HG03064 (cell line): ENCODE data around the gene ANGEL2.
"Not testable (repeated sequence)": the region's sequence is repeated elsewhere in the genome, so short reads cannot be mapped to it uniquely, and the experiment has no call there.

Experiments
- ATAC-seq: cut with Tn5 transposase; IDR thresholded peaks from one replicate; pipeline ENCODE4 v1.9.1; 2021; ENCODE audit warnings: low read depth; ENCODE audit not compliant: unreplicated experiment

The ANGEL2 gene

GRCh38 chr1:212976586-212976985 lies 39.1 kb downstream of the ANGEL2 start:
- ATAC-seq, result no peak

GRCh38 chr1:212975111-212975918 lies 40.4 kb downstream of the ANGEL2 start:
- ATAC-seq, result no peak

- no peak for ATAC-seq
These were observed 41.0 kb downstream of the ANGEL2 start for GRCh38 chr1:212974711-212975110.

DNA sequence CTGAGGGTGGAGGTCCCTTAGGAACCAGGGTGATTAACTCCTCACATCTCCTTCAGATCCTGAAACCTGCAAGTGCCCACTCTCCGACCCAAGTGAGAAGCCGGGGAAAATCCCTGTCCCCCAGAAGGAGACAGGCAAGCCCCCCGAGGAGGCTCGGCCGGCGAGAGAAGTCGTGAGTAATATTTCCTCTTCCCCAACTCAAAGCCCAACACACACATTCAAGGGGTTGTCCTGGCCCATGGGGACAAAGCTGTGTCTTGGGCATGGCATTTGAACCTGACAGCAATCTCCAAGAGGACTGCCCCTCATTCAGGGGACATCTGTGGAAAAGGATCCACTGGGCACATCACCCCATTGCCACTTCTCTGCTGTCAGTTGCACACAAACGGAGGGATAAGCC lies 41.8 kb downstream of the ANGEL2 start:
- no peak for ATAC-seq

DNA sequence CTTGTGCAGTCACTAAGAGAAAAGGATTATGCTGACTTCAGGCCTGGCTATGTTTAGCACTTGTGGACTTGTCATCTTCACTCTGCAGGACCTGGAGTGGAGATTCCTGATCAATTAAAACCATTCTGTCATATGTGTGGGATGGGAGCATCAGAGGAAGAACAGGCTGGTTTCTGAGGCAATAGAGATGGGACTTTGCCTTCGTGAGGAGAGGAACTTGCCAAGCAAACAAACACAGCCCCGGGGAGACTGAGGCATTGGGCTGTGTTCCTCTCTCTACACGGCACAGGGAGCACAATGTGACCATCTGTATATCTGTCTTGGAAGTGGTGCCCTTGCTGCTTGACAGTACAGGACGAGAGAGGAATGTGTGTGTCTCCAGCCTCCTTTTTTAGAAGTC lies 42.2 kb downstream of the ANGEL2 start:
- ATAC-seq, result no peak

DNA sequence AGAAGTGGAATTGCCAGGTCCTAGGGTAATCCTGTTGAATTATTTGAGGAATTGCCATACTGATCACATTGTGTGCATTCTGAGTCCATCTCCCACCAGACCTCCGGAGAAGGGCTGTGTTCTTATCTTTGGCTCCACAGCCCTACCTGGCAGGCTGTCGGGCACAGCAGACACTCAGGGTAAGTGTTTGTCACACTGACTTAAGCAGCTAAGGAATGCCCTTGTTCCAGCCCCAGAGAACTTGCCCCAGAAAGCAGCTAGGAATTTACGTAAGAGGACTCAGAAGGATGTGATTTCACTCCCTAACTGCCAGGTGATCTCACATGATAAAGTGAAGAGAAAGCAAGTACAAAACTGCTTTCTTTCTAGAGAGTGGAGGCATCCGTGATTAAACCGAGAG lies 44.4 kb downstream of the ANGEL2 start:
- no peak for ATAC-seq

GRCh38 chr1:212970085-212970484 lies 45.6 kb downstream of the ANGEL2 start:
- ATAC-seq, result no peak

DNA sequence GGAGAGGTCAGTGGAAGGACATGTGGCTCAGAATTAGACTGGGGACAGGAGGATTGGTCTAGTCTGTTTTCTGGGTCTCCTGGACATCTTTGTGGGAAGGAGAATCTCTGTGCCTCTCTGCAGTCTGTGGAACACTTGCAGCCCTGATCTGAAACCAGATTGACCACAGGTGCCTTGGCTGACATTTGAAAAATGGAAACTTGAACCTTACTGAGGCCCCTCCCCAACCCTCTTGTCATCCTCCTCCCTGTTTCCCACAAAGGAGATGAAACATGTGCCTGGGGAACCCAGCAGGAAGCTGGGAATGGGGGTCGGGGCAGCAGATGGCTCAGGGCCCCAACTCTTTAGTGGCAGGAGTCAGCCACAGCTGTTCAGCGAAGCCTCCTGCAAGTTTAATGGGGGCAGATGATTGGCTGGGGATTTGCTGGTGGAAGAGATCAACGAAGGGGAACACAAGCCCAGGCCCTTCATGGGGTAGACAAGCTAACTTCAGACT lies 47.3 kb downstream of the ANGEL2 start:
- ATAC-seq, result no peak

- ATAC-seq, result no peak
These were observed 47.9 kb downstream of the ANGEL2 start for GRCh38 chr1:212967801-212968200.

DNA sequence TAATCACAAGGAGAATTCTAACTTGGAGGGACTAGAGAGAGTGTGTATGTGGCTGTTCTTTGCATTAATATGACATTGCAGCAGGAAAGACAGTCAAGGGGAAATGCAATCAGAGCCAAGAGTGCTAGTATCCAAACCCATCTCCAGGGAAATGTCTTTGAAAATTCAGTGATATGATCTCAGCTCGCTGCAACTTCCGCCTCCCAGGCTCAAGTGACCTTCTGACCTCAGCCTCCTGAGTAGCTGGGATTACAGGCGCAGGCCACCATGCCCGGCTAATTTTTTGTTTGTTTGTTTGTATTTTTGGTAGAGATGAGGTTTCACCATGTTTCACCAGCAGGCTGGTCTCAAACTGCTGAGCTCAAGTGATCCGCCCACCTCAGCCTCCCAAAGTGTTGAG lies 49.1 kb downstream of the ANGEL2 start:
- no peak for ATAC-seq

DNA sequence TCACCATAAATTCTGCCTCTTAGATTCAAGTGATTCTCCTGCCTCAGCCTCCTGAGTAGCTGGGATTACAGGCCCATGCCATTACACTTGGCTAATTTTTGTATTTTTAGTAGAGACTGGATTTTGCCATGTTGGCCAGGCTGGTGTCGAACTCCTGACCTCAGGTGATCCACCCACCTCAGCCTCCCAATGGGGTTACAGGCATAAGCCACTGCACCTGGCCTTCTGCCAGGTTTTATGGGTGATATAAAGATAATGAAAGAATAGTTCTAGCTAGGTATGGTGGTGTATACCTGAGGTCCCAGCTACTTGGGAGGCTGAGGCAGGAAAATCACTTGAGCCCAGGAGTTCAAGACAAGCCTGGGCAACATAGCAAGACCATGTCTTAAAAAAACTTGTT lies 50.7 kb downstream of the ANGEL2 start:
- ATAC-seq, result not testable (repeated sequence)

GRCh38 chr1:212964102-212964501 lies 51.6 kb downstream of the ANGEL2 start:
- no peak for ATAC-seq

DNA sequence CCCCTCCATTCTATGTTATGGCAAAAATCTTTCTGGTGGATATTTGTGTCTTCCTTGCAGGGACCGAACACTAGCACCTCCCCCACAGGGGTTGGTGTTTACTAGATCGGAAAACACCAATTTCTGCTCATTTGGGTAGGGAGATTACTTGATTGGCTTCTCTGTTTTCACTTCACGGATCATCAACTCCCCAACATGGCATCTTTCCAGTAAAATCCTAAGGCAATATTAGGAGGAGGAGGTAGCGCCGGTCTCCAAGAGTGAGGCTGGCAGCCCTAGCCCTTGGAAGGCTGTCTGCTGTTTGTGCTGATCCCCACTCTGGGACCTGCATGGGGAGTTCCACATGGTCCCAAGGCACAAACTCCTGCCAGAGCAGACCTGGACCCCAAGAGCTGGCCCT lies 53.2 kb downstream of the ANGEL2 start:
- ATAC-seq, result no peak

DNA sequence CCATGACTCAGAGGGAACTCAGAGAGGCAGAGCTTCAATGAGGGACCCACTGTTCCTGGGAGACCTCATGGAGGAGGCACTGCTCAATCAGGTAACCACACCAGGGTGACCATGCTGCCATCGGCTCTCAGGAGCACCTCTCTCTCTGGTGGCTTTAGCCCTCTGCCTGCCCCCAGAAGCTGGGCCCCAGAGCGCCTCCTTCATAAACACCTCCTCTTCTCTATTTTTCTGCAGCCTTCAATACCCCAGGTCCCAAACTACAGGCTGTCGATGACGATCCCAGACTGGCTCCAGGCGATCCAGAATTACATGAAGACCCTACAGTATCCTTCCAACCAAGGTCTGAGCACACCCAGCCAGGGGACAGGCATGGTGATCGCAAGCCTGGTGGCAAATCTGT lies 54.7 kb downstream of the ANGEL2 start:
- ATAC-seq, result no peak

GRCh38 chr1:212959266-212960220 lies 56.1 kb downstream of the ANGEL2 start:
- ATAC-seq, result peak; percentile 78

DNA sequence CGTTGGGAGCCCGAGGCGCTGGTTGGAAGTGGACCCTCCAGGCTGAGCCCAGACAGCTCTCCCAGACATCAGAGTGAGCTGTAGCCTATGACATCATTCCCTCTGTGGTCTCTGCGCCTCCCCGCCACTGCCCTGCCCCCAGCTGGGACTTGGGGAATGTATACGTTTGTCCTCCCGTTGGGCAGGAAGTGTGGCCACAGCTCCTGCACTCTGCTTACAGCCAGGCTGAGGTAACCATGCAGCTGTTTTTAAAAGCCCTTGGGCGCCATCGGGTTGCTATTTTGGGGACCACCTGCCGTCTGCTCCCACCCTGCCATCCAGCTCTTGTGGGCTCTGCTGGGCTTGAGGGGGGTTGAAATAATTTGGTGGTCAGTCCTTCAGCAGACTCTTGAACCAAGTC lies 57.5 kb downstream of the ANGEL2 start:
- no peak for ATAC-seq

- ATAC-seq, result no peak
These were observed 58.1 kb downstream of the ANGEL2 start for GRCh38 chr1:212957546-212957945.

DNA sequence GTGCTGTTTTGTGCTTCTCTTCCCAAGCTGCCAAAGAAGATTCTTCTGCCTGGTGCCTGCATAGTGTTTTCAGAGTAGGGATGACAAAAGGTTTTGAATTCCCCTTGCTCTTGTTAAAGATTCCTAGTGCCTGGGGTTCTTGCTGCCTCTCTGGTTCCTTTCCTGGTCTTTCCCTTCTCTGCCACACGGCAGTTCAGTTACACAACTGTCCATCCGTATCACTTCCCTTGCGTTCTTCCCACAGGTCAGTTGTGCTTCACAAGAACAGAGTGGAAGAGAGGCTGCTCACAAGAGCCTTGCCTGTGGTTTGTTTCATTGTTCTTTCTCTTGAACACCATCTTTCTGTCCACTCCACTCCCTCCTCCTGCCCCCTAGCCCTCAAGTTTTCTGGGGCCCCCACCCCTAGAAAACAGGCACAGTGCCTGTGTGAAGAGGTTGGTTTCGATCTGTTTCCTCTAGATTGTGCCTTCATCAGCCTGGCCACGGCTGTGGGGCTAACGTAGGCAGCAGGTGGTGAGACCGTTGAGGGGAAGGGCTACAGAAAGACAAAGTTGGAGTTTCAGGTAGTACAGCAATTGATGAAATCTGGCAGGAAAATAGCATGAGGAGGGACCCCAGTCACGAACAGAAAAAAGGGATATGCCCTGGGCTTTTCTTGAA lies 59.6 kb downstream of the ANGEL2 start:
- no peak for ATAC-seq

DNA sequence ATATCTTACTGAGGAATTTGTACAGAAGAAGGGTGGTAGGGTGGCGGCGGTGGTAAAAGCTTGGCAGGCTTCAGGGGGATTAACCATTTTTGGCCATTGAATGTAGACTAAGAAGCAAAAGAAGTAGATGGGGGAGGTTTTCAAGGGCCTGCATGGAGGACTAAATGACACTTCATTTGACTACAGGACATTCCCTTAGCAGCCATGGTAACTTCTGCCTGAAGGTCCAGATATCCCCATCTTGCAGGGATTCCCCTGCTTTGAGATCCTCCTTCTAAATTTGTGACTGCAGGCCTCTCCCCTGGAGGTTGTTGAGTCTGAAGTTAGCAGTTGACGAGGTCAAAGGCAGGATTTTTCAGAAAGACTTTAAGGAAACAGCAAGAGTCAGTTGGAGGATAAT lies 60.6 kb downstream of the ANGEL2 start:
- ATAC-seq, result no peak

DNA sequence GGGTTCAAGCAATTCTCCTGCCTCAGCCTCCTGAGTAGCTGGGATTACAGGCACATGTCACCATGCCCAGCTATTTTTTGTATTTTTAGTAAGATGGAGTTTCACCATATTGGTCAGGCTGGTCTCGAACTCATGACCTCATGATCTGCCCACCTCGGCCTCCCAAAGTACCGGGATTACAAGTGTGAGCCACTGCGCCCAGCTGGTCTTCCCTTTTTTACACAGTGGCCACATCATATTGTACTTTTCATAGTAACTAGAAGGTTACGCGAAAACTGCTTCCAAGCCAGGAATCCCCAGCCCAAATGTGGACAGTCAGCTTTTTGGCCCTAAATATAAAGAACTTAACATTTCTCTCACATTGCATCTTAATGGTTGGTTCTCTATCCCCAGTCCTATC lies 61.2 kb downstream of the ANGEL2 start:
- ATAC-seq, result no peak

DNA sequence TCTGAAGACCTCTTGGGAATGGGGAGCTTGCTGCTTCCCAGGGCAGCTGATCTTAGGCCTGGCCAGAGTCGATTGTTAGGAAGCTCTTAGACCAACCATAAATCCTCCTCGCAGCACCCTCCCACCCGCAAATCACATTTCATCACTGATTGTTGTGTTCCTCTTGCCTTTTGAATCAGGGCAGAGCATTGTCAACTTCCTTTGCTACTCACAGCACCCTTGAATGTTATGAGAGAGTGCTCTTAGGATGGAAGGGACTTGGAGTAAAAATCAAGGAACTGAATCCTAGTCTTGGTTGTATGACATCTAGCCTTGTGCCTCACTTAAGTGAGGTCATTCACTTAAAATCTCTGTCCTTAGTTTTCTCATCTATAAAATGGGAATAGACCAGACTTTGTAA lies 62.3 kb downstream of the ANGEL2 start:
- no peak for ATAC-seq
